Activated naive CD4-positive, alpha-beta T cell treated with anti-CD3 and anti-CD28 coated beads, Interleukin-2, amount 50 U/mL, for 72 hours (primary cell): ENCODE data around the gene TEX51. TPM values are rescaled to one million over a fixed set of nuclear protein-coding genes. Genes with fewer than 3 reads are reported as not detected.

Experiments used
- ATAC-seq, 2 donors: fragments of 150-1000 bp; cut with Tn5 transposase; 2 replicates each; pipeline ENCODE4 v1.10.0; 2021; ENCODE audit warnings: mild to moderate bottlenecking in 2 of 2, moderate library complexity in 2 of 2
- DNase-seq, 2 donors: peaks; one replicate each; pipeline ENCODE4 v3.0.0; 2021 to 2022; ENCODE audit warnings: low spot score in 2 of 2
- H3K27ac Mint-ChIP-seq, 2 donors: one replicate each; pipeline ENCODE4 v1.8.0; 2022; ENCODE audit warnings: mild to moderate bottlenecking in 2 of 2, mixed read lengths in 2 of 2
- H3K36me3 Mint-ChIP-seq, 2 donors: one replicate each; pipeline ENCODE4 v1.8.0; 2022; ENCODE audit warnings: mixed read lengths in 2 of 2
- H3K9me3 Mint-ChIP-seq, 2 donors: one replicate each; pipeline ENCODE4 v1.8.0; 2022; ENCODE audit warnings: mixed read lengths in 2 of 2
- total RNA-seq, 2 donors: library from RNA; stranded (reverse); gene quantifications; one replicate each; pipeline ENCODE4 v1.2.3, GENCODE V29; 2022

Gene TEX51
- total RNA-seq, 2 donors from 2014 or later: not detected

- no peaks in the 10 kb centered on the region for H3K36me3 Mint-ChIP-seq
- DNase-seq: no peak
- H3K9me3 Mint-ChIP-seq: no peaks in the 10 kb centered on the region
- no peak overlapping the region for H3K27ac Mint-ChIP-seq
- no peak for ATAC-seq
Measured at GRCh38 chr2:126949775-126950174, 51.1 kb downstream of the TEX51 start.

- DNase-seq (no peak), ATAC-seq (no peak)
- H3K27ac Mint-ChIP-seq: no peak overlapping the region
- no peaks in the 10 kb centered on the region for H3K9me3 Mint-ChIP-seq
- H3K36me3 Mint-ChIP-seq: no peaks in the 10 kb centered on the region
Measured at GRCh38 chr2:126950504-126950903, 51.8 kb downstream of the TEX51 start.

Other genes starting within 250 kb of the TEX51 start
- 100 to 1,000 TPM; 111 to 161 TPM for gene GYPC, start 242.7 kb upstream of the TEX51 start, total RNA-seq
- 10 to 100 TPM; 43.0 to 98.3 TPM for gene BIN1, start 208.3 kb downstream of the TEX51 start, total RNA-seq